Activated T-cell treated with anti-CD3 and anti-CD28 coated beads, Interleukin-2, amount 50 U/mL, for 4 hours (primary cell): Measurements from ENCODE around the gene AQP1. TPM values are rescaled to one million over a fixed set of nuclear protein-coding genes. Genes with fewer than 3 reads are reported as not detected.

Source experiments
- ATAC-seq, 2 donors: fragments of 200-7000 bp; cut with Tn5 transposase; one replicate each; pipeline ENCODE4 v1.10.0; 2021
- DNase-seq: peaks from one replicate; pipeline ENCODE4 v3.0.0-alpha.2; 2020
- H3K27me3 Mint-ChIP-seq: one replicate; pipeline ENCODE4 v1.8.0; 2021; ENCODE audit warnings: low read depth, mixed read lengths
- H3K36me3 Mint-ChIP-seq: one replicate; pipeline ENCODE4 v1.8.0; 2022; ENCODE audit warnings: mixed read lengths; ENCODE audit not compliant: insufficient read depth
- H3K4me1 Mint-ChIP-seq: one replicate; pipeline ENCODE4 v1.8.0; 2021; ENCODE audit warnings: low read depth, mixed read lengths
- H3K4me3 Mint-ChIP-seq: one replicate; pipeline ENCODE4 v1.8.0; 2021; ENCODE audit warnings: mild to moderate bottlenecking, moderate library complexity, mixed read lengths
- H3K9me3 Mint-ChIP-seq: one replicate; pipeline ENCODE4 v1.8.0; 2021; ENCODE audit warnings: mixed read lengths
- total RNA-seq, 3 donors: library from RNA; stranded (reverse); gene quantifications; one replicate each; pipeline ENCODE4 v1.2.1, GENCODE V29; 2021

AQP1 gene
- total RNA-seq, 3 donors from 2014 or later = 0.79 to 1.1 (median 0.91) TPM

DNA sequence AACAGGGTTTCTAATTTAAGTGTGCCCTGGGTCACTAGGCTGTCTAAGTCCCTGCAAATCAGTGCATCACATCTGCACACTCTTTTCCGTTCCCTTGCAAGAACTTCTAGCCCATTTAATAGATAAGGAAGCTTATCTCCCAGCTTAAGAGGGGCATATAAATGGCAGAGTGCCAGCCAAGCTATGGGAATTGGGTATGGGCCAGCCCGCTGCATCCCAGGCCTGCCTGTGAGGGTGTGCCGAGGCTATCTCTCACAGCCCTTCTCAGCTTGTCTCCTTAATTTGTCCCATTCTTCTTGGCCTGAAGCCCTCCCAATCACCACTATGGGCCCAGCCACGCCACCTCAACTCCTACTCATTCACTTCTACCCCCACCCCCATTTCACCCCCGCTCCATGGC lies 14.7 kb downstream of the AQP1 start:
- Mint-ChIP-seq H3K4me3 (no peak overlapping the region), H3K27me3 (no peaks in the 10 kb centered on the region), H3K4me1 (no peaks in the 10 kb centered on the region), H3K9me3 (peaks cover 12% of the 10 kb centered on the region), H3K36me3 (no peaks in the 10 kb centered on the region)
- no peak for ATAC-seq
- DNase-seq = peak; percentile 0

DNA sequence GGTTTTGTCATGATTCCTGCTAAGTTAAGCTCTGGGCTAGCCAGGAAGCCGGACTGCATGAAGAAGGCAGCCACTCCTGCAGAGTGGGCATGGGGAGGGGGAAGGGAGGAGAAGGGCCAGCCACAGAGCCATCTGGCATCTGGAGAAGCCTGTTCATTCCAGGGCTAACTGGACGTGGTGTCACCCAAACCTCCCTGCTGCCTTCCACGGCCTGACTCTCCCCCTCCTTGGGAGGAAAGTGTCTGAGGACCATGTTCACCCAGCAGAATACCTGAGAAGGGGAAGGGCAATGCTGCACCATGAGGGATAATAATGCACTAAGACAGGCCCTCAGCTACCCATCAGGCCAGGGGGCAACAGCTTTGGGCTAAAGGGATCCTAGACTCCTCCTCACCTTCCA lies 15.4 kb downstream of the AQP1 start:
- DNase-seq (peak; percentile 1), ATAC-seq (no peak)
- H3K4me3 Mint-ChIP-seq = no peak overlapping the region
- H3K36me3 Mint-ChIP-seq = no peaks in the 10 kb centered on the region
- no peaks in the 10 kb centered on the region for H3K4me1 Mint-ChIP-seq
- peaks cover 12% of the 10 kb centered on the region for H3K9me3 Mint-ChIP-seq
- no peaks in the 10 kb centered on the region for H3K27me3 Mint-ChIP-seq

DNA sequence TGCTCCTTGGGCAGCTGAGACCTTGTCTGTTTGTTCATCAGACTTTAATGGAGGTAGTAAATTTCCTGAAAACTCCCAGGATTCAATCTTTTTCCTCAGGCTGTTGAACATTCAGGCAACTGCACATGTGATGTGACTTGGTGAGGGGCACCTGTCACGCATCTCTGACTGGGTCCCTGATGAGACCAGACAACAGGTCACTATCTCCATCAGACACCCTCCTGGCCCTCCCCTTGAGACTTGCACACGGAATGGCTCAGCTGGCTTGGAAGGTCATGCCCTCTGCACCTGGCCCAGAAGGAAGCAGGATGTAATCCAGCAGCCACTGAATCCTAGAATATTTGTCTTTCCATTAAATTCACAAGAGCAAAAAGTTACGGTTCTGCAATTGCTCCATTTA lies 15.9 kb downstream of the AQP1 start:
- peaks cover 12% of the 10 kb centered on the region for H3K9me3 Mint-ChIP-seq

DNA sequence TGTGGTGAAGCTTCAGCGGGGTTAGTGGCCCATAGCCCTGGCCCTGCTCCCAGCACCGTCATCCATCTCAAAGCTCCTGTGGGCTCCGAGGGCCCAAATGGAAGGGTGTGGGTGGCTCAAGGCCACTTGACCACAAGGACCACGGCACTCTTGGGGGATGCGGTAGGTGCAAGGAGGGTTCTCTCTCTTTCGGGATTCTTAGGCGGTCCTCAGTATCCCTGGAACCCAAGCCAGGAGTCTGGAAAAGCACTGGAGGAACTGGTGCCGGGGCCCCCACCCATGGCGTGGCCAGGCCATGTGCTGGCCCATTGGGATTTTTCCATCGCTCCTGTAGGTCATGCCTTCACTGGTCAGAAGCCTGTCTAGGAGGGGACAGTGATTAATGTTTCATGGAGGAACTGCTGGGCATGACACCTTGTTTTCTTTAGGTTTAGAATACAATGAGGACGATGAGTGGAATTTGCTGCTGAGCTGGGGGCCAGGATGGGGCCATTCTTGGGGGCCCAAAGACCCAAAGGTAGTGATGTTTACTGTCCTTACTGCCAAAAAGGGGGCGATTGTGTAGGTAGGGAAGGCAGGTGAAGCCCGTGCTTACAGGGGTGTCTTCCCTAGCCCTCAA lies 16.7 kb downstream of the AQP1 start:
- ATAC-seq (no peak), DNase-seq (no peak)
- H3K4me3 Mint-ChIP-seq = no peak overlapping the region
- H3K4me1 Mint-ChIP-seq = no peaks in the 10 kb centered on the region
- no peaks in the 10 kb centered on the region for H3K27me3 Mint-ChIP-seq
- peaks cover 12% of the 10 kb centered on the region for H3K9me3 Mint-ChIP-seq
- H3K36me3 Mint-ChIP-seq = no peaks in the 10 kb centered on the region

More for the DNA sequence above, 15.9 kb downstream of the AQP1 start:
- Mint-ChIP-seq H3K27me3 (no peaks in the 10 kb centered on the region), H3K4me1 (no peaks in the 10 kb centered on the region), H3K4me3 (no peak overlapping the region), H3K36me3 (no peaks in the 10 kb centered on the region)
- ATAC-seq (no peak), DNase-seq (no peak)

DNA sequence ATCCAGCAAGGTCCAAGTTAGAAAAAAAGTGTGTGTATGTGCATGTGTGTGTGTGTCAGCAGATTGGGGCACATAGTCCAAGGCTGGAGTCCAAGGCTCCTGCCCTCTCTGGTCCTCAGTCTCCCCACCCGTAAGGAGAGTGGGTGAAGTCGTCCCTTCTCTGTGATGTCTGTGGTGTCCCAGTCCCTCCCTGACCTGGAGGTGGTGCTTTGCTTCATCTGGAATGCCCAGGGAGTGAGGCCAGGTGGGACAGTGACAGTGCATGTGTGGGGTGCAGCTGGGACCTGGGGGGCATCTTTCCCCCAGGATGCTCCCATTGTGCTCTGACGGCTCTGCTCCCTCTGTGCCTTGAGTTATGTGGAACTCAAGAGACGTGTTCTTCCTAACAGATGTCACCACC lies 18.0 kb downstream of the AQP1 start:
- H3K4me3 Mint-ChIP-seq = no peak overlapping the region
- H3K4me1 Mint-ChIP-seq = no peaks in the 10 kb centered on the region
- peaks cover 12% of the 10 kb centered on the region for H3K9me3 Mint-ChIP-seq
- no peaks in the 10 kb centered on the region for H3K27me3 Mint-ChIP-seq
- ATAC-seq = no peak
- DNase-seq = peak; percentile 2
- H3K36me3 Mint-ChIP-seq = no peaks in the 10 kb centered on the region

DNA sequence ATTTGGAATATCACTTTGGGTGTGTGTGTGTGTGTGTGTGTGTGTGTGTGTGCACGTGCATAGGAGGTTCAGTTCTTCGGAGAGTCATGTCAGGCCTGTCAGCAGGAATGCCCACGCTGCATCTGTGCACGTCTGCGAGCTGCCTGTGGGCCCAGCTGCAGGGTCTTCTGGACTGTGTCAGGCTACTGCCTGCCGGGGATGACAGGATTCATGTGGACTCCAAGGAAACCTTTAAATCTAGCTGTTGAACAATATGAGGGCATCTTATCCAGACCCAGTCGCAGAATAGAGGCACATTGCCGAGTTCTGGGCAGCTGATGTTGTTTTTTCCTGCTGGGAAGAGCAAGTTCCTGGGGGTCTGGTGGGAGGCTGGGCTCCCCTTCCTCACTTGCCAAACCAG lies 19.0 kb downstream of the AQP1 start:
- H3K36me3 Mint-ChIP-seq = no peaks in the 10 kb centered on the region
- H3K4me1 Mint-ChIP-seq = no peaks in the 10 kb centered on the region
- no peak overlapping the region for H3K4me3 Mint-ChIP-seq
- peaks cover 12% of the 10 kb centered on the region for H3K9me3 Mint-ChIP-seq
- H3K27me3 Mint-ChIP-seq = no peaks in the 10 kb centered on the region
- ATAC-seq (no peak), DNase-seq (no peak)

DNA sequence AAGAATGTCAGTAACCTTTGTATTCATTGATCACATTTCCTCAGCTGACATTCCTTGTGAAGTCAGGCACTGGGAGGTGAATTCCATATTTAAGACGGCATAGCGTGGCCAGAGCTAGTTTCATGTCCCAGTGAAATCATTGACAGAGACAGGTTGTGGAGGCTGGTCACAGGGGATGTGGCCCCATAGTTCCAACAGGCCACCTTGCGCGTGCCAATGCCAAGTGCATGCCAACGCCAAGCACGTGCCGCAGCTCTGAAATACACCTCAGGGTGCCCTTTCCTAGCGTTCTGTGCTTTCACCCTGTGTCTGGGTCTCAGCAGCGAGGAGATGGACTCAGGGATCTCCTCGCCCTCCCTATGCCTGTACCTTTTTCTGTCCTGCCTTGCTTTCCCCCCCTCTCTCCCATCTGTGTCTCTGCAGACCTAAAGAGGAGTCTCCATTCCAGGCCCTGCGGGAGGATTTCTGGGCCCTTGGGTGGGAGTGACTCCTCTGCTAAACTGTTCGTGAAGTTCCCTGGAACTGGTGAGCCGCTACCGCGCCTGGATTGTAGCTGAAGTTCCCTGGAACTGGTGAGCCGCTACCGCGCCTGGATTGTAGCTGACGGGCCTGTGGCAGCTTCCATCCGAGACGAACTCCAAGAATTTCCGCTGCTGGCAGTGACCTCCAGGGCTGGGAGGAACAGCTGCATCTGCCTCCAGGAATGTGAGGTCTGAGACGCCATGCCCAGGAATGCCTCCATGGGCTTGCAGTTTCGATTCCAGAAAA lies 19.7 kb downstream of the AQP1 start:
- DNase-seq (no peak), ATAC-seq (no peak)
- H3K4me3 Mint-ChIP-seq = no peak overlapping the region
- peaks cover 2% of the 10 kb centered on the region for H3K27me3 Mint-ChIP-seq
- H3K9me3 Mint-ChIP-seq = peaks cover 12% of the 10 kb centered on the region
- no peaks in the 10 kb centered on the region for H3K36me3 Mint-ChIP-seq
- no peaks in the 10 kb centered on the region for H3K4me1 Mint-ChIP-seq

DNA sequence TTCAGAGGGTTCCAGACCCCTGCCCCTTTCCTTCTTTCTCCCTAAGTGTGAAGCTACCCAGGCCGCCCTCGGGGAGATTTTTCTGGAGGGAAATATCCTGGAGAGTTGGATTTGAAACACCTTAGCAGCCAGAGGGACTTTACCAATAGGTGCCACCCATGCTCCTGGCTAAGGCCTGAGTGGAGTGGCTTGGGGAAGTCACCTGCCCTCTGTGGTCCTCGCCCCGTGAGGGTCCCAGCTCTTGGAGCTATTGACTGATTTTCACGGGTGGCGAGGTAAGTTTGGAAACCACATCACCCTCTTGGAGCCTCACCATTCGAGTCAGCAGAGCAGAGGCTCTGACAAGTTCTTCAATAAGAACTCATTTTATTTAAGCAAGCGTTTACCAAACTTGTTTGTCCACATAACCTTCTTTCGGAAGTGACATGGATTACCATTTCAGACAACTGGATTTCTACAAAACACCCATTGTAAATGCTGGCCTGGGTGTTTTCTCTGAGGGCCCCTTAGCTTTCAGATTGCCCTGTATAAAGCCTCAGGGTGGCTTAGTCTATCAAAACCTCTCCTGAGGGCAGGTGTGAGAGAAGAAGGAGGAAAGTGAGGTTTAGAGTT lies 20.4 kb downstream of the AQP1 start:
- no peaks in the 10 kb centered on the region for H3K36me3 Mint-ChIP-seq
- H3K27me3 Mint-ChIP-seq = peaks cover 8% of the 10 kb centered on the region
- DNase-seq = no peak
- peaks cover 7% of the 10 kb centered on the region for H3K9me3 Mint-ChIP-seq
- no peak overlapping the region for H3K4me3 Mint-ChIP-seq
- H3K4me1 Mint-ChIP-seq = no peaks in the 10 kb centered on the region
- no peak for ATAC-seq

DNA sequence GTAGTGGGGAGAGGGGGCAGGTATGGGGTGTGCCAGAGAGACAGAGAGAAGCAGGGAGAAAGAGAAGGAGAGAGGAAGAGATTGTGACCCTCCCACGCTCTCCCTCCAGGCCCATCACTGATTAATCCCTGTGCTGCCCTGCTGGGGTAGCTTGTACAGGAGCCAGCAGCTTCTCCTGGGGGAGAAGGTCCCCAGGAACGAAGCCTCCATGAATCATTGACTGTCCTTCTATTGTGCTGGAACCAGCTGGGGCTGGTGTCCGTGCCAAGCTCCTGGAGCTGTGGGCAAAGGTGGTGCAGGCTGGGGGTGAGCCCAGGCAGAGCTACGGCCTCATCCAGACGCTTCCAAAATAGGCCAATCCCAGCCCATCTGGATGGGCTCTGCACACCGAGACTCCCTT lies 20.9 kb downstream of the AQP1 start:
- DNase-seq (no peak), ATAC-seq (no peak)
- H3K36me3 Mint-ChIP-seq = no peaks in the 10 kb centered on the region
- H3K4me3 Mint-ChIP-seq = no peak overlapping the region
- H3K4me1 Mint-ChIP-seq = no peaks in the 10 kb centered on the region
- peaks cover 3% of the 10 kb centered on the region for H3K9me3 Mint-ChIP-seq
- H3K27me3 Mint-ChIP-seq = peaks cover 8% of the 10 kb centered on the region

DNA sequence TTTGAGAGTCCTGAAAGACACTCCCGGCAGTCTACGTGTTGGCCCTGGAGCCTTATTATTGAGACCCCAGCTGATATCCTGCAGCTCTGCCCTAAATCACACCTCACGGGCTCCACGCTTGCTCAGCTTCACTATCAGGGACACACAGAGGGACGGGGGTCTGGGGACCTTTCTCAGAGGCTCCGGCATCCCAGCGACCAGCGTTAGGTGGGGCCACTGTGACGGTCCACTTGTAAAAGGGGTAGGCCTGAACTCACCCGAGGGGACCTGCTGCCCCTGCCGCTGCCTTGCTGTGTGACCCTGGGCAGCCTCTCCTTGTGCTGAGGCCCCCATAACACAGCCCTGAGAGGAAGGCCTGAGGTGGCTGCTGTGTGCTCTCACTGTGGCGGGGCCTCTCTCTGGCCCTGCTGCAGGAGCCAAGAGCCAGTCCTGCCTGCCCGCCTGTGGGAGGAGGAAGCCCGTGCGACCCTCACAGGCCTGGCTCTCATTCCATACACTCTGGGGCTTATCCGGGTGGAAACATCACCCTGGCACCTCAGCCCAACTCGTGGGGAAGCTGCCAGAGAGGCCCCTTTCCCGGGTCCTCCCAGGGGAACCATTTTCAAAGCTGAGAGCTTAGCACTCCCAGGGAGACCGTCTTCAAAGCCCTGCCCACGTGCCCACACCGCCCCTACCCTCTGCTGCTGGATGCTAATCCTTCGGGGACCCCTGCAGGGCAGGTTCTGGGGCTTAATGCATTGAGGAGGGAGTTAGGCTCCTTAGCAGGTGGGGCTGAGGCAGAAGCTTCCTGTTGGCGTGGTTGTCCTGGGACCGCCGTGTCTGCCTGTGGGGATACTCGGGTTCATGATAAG lies 21.7 kb downstream of the AQP1 start:
- peaks cover 10% of the 10 kb centered on the region for H3K27me3 Mint-ChIP-seq
- DNase-seq (no peak), ATAC-seq (no peak)
- no peaks in the 10 kb centered on the region for H3K9me3 Mint-ChIP-seq
- H3K4me3 Mint-ChIP-seq = no peak overlapping the region
- H3K4me1 Mint-ChIP-seq = no peaks in the 10 kb centered on the region
- no peaks in the 10 kb centered on the region for H3K36me3 Mint-ChIP-seq

DNA sequence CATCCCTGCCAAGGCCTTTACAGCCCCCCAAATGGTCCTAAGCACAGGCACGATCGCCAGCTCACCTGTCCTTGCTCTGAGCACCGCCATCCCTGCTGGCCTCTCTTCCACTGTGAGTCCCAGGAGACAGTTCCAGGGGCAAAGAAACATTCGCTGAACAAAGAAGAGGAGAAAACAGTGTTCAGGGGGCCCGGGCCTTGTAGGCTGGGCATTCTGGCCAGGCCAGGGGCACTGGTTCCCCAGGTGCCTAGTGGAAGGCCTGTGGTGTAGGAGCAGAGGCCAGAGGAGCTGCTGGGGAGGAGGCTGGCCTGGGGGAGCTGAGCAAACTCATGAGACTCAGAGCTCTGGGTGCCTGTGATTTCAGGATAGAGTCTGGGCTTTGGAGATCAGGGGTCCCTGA lies 22.6 kb downstream of the AQP1 start:
- ATAC-seq = no peak
- no peaks in the 10 kb centered on the region for H3K36me3 Mint-ChIP-seq
- no peaks in the 10 kb centered on the region for H3K9me3 Mint-ChIP-seq
- no peak for DNase-seq
- no peaks in the 10 kb centered on the region for H3K4me1 Mint-ChIP-seq
- H3K4me3 Mint-ChIP-seq = no peak overlapping the region
- peaks cover 10% of the 10 kb centered on the region for H3K27me3 Mint-ChIP-seq

DNA sequence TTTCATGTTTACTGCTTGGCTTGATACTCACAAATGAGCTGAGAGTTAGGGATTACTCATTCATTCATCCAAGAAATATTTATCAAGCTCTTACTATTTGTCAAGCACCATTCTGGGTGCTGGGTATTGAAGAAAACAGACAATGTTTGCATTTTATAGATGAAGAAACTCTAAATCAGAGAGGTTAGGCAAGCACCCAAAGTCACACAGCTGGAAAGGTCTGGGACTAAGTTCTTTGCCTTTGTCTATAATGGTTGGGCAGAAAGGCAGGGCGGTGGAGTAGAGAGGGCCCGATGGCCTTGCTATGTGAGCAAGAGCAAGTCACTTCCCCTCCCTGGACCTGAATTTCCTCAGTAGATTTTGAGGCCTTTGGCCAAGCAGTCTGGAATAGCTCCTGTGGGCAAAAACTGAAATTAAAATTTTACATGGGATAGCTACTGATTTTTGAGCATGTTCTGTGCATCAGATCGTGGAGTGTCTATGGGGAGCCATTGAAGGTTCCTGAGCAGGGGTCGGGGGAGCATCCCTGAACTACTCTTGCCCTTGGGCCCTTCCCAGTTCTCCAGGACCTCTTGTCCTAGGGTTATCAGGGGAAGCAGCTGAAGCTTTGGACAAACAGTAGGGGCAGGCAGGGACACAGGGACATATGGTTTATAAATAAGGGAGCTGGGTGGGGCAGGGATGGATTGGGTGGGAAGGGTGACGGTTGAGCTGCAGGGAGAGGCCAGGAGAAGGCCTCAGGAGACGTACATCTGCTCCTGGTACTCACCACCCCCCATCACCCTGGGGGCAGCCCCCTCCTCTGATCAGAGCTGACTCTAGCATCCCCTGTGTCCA lies 23.3 kb downstream of the AQP1 start:
- Mint-ChIP-seq H3K27me3 (peaks cover 18% of the 10 kb centered on the region), H3K36me3 (no peaks in the 10 kb centered on the region), H3K9me3 (no peaks in the 10 kb centered on the region), H3K4me3 (no peak overlapping the region), H3K4me1 (no peaks in the 10 kb centered on the region)
- ATAC-seq (no peak), DNase-seq (no peak)

DNA sequence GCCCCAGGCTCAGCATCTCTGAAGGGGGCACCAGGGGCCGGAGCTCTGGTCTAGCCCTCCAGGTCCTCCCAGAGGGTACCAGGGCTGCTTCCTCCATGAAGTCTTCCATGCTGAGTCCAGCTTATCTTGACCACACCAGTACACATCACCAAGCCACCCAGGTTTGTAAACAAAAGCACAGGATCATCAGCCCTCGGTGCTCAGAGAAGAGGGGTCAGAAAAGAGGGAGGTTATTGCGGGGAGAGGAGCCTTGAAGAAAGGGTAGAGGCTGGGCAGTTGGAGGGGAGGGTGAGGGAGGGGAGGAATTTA lies 23.9 kb downstream of the AQP1 start:
- H3K9me3 Mint-ChIP-seq = no peaks in the 10 kb centered on the region
- H3K4me1 Mint-ChIP-seq = no peaks in the 10 kb centered on the region
- DNase-seq = no peak
- peaks cover 20% of the 10 kb centered on the region for H3K27me3 Mint-ChIP-seq
- H3K4me3 Mint-ChIP-seq = no peak overlapping the region
- no peak for ATAC-seq
- H3K36me3 Mint-ChIP-seq = no peaks in the 10 kb centered on the region
